NB4 (cell line): ENCODE results near the gene LSAMP.
"Not testable (repeated sequence)": the region's sequence is repeated elsewhere in the genome, so short reads cannot be mapped to it uniquely, and the experiment has no call there.

ENCODE experiments used
- DNase-seq: peaks from one replicate; pipeline ENCODE4 v3.0.0; 2010; ENCODE audit warnings: low read depth
- H3K4me3 ChIP-seq: one replicate; pipeline ENCODE4 v1.5.1; 2011; ENCODE audit warnings: mild to moderate bottlenecking, low read depth, low read length, moderate library complexity
- CTCF ChIP-seq: IDR thresholded peaks from one replicate; pipeline ENCODE4 v1.5.1; 2012; ENCODE audit warnings: low read depth, low read length
- MAX ChIP-seq: IDR thresholded peaks from 2 replicates; pipeline ENCODE4 v1.6.1; 2011; ENCODE audit warnings: low read depth, low read length
- MYC ChIP-seq: IDR thresholded peaks from 2 replicates; pipeline ENCODE4 v1.6.1; 2011; ENCODE audit warnings: low read depth, low read length
- POLR2A ChIP-seq: IDR thresholded peaks from 2 replicates; pipeline ENCODE4 v1.6.1; 2011; ENCODE audit warnings: mild to moderate bottlenecking; ENCODE audit not compliant: insufficient read length; ENCODE audit errors: extremely low read depth

The LSAMP gene

GRCh38 chr3:115761927-115762305, 683.4 kb downstream of the LSAMP start:
- no peak for DNase-seq
- no peak for TF ChIP-seq POLR2A
- H3K4me3 ChIP-seq = no peak overlapping the region

- DNase-seq = no peak
- TF ChIP-seq POLR2A = no peak
- TF ChIP-seq CTCF = no peak
- no peak for TF ChIP-seq MYC
- TF ChIP-seq MAX = no peak
Observed at GRCh38 chr3:115760716-115761115, 684.6 kb downstream of the LSAMP start.

GRCh38 chr3:115758076-115758763, 687.1 kb downstream of the LSAMP start:
- TF ChIP-seq MYC (no peak), POLR2A (no peak), MAX (no peak), CTCF (no peak)
- DNase-seq = no peak
- H3K4me3 ChIP-seq = no peak overlapping the region

More at GRCh38 chr3:115760716-115761115, 684.6 kb downstream of the LSAMP start:
- no peak overlapping the region for H3K4me3 ChIP-seq

GRCh38 chr3:115752978-115753377, 692.3 kb downstream of the LSAMP start:
- DNase-seq, H3K4me3 ChIP-seq: not testable (repeated sequence)
